HEK293 (cell line): ENCODE data around the gene SENP5.

Source experiments
- CTCF ChIA-PET: fragments of 350-600 bp; formaldehyde crosslinking; extraction: SDS; loops from one replicate; lab custom pipeline; 2021; ENCODE audit warnings: antibody characterized with exemption; lab: Yijun Ruan, JAX
- POLR2A ChIA-PET: fragments of 300-600 bp; formaldehyde crosslinking; extraction: SDS; loops from one replicate; lab custom pipeline; 2020; ENCODE audit warnings: antibody characterized with exemption, inconsistent platforms; lab: Yijun Ruan, JAX
- H3K27ac ChIP-seq: fragments of 200-500 bp; sonication (Bioruptor generic); 2 replicates; pipeline ENCODE4 v1.5.1; 2014; ENCODE audit warnings: low read depth, low read length, control low read depth, inconsistent platforms; ENCODE audit errors: extremely low read depth
- H3K36me3 ChIP-seq, 2 experiments: fragments of 200-500 bp in 1 of 2; sonication (Bioruptor generic) in 1 of 2; 1 replicate in 1 of 2; 2 replicates in 1 of 2; pipeline ENCODE4 v1.5.1; 2014 to 2017; ENCODE audit warnings: inconsistent platforms in 2 of 2, low read length in 2 of 2; ENCODE audit not compliant: control insufficient read depth in 2 of 2, insufficient read depth in 1 of 2
- H3K4me1 ChIP-seq: fragments of 200-500 bp; sonication (Bioruptor generic); 2 replicates; pipeline ENCODE4 v1.5.1; 2014; ENCODE audit warnings: mild to moderate bottlenecking, low read length, inconsistent platforms; ENCODE audit not compliant: control insufficient read depth, insufficient read depth
- H3K4me3 ChIP-seq: 2 replicates; pipeline ENCODE4 v1.5.1; 2011; ENCODE audit warnings: low read depth, mild to moderate bottlenecking, control low read depth, low read length, moderate library complexity
- H3K9me3 ChIP-seq: fragments of 200-500 bp; sonication (Bioruptor generic); 2 replicates; pipeline ENCODE4 v1.5.1; 2014; ENCODE audit warnings: low read depth, low read length, inconsistent platforms; ENCODE audit not compliant: control insufficient read depth, insufficient read depth
- PRDM4 ChIP-seq: fragments of 450-650 bp; formaldehyde crosslinking; IDR thresholded peaks from 2 replicates; pipeline ENCODE4 v1.5.1; 2017; ENCODE audit warnings: missing biosample characterization, missing genetic modification characterization
- SCRT2 ChIP-seq: fragments of 450-650 bp; formaldehyde crosslinking; IDR thresholded peaks from 2 replicates; pipeline ENCODE4 v1.5.1; 2016; ENCODE audit warnings: missing biosample characterization, missing genetic modification characterization
- TCF7L2 ChIP-seq: IDR thresholded peaks from 2 replicates; pipeline ENCODE4 v1.6.1; 2011; ENCODE audit warnings: low read depth, mild to moderate bottlenecking, inconsistent platforms, low read length, moderate library complexity, borderline replicate concordance
- YY2 ChIP-seq: fragments of 450-650 bp; formaldehyde crosslinking; IDR thresholded peaks from 2 replicates; pipeline ENCODE4 v1.5.1; 2016; ENCODE audit warnings: missing biosample characterization, missing genetic modification characterization
- ZBTB11 ChIP-seq: fragments of 450-650 bp; formaldehyde crosslinking; conservative IDR thresholded peaks from 2 replicates; pipeline ENCODE4 v1.5.1; 2016; ENCODE audit warnings: low read depth, missing biosample characterization, missing genetic modification characterization
- ZBTB8A ChIP-seq: fragments of 450-650 bp; formaldehyde crosslinking; IDR thresholded peaks from 2 replicates; pipeline ENCODE4 v1.5.1; 2016; ENCODE audit warnings: missing biosample characterization, missing genetic modification characterization
- ZNF114 ChIP-seq: fragments of 450-650 bp; formaldehyde crosslinking; IDR thresholded peaks from 2 replicates; pipeline ENCODE4 v1.5.0; 2017; ENCODE audit warnings: missing biosample characterization, missing genetic modification characterization
- ZNF132 ChIP-seq: fragments of 450-650 bp; formaldehyde crosslinking; IDR thresholded peaks from 2 replicates; pipeline ENCODE4 v1.5.1; 2017; ENCODE audit warnings: missing biosample characterization, missing genetic modification characterization, borderline replicate concordance
- ZNF133 ChIP-seq: fragments of 450-650 bp; formaldehyde crosslinking; IDR thresholded peaks from 2 replicates; pipeline ENCODE4 v1.5.1; 2016; ENCODE audit warnings: missing biosample characterization, missing genetic modification characterization
- ZNF146 ChIP-seq: fragments of 450-650 bp; formaldehyde crosslinking; IDR thresholded peaks from 2 replicates; pipeline ENCODE4 v1.5.1; 2016; ENCODE audit warnings: missing biosample characterization, missing genetic modification characterization
- ZNF558 ChIP-seq: fragments of 450-650 bp; formaldehyde crosslinking; IDR thresholded peaks from 2 replicates; pipeline ENCODE4 v1.5.1; 2016; ENCODE audit warnings: missing biosample characterization, missing genetic modification characterization
- TF ChIP-seq, protein P1 (sequence below): fragments of 450-650 bp; formaldehyde crosslinking; conservative IDR thresholded peaks from 2 replicates; pipeline ENCODE4 v1.5.1; 2016; ENCODE audit warnings: low read depth, missing biosample characterization, missing genetic modification characterization
- TF ChIP-seq, protein P2 (sequence below): fragments of 450-650 bp; formaldehyde crosslinking; IDR thresholded peaks from 2 replicates; pipeline ENCODE4 v1.5.1; 2016; ENCODE audit warnings: missing biosample characterization, missing genetic modification characterization

The SENP5 gene

GRCh38 chr3:196970547-196971093, 102.9 kb downstream of the SENP5 start:
- Histone ChIP-seq H3K4me3 (no peak overlapping the region), H3K4me1 (no peaks in the 10 kb centered on the region), H3K9me3 (no peaks in the 10 kb centered on the region), H3K36me3 (no peaks in the 10 kb centered on the region), H3K27ac (no peak overlapping the region)
- ChIA-PET CTCF (interaction anchor here (0.6 to 1.3 kb wide), 4 partner anchors 10 to 349 kb away, joined by 3 to 7 read pairs (median 4); no protein-coding TSS in a partner anchor), POLR2A (no interaction called here)
- TF ChIP-seq ZNF114 (tag by site-specific recombination): no peak

DNA sequence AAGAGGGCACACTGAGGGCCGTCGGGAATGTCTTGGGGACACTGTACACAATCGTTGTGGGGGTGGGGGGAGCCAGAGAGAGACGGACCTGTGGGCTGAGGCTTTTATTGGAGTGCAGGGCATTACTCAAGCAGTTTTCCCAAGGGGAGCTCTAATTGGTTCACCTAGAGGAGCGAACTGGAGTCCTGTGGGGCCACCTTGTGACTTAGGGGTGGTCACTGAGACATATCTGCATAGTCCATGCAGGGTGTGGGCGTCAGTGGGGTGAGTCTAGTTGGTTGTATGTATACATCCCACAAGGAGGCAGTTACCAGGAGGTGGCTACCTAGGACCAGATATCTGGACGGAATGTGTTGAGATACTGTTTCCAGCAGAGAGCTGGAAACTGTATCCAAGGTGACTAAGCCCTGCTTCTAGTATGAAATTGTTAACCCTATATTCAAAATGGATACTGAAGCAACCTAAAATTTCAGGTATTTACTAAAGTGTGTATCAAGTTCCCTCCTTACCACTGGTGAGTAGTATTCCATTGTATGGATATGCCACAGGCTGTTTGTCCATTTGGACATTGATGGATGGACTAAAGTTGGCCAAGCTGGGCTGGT, 103.5 kb downstream of the SENP5 start:
- ChIA-PET POLR2A (no interaction called here), CTCF (interaction anchor here (0.6 to 1.3 kb wide), 2 partner anchors 23 to 349 kb away, joined by 3 to 4 read pairs; no protein-coding TSS in a partner anchor)

More for the DNA sequence above, 103.5 kb downstream of the SENP5 start:
- Histone ChIP-seq H3K27ac (no peak overlapping the region), H3K4me3 (no peak overlapping the region), H3K36me3 (no peaks in the 10 kb centered on the region), H3K4me1 (no peaks in the 10 kb centered on the region), H3K9me3 (no peaks in the 10 kb centered on the region)
- TF ChIP-seq ZNF133 (tag by site-specific recombination) (no peak), ZBTB11 (tag by site-specific recombination) (no peak), ZBTB8A (tag by site-specific recombination) (no peak), YY2 (no peak), ZNF558 (tag by site-specific recombination) (0 out of 2 replicates have a peak, but pooled peaks have one; percentile 36), TCF7L2 (no peak), SCRT2 (tag by site-specific recombination) (no peak), ZNF146 (peak; percentile 68), ZNF132 (no peak), PRDM4 (tag by site-specific recombination) (no peak)
- TF ChIP-seq, protein P1, sequence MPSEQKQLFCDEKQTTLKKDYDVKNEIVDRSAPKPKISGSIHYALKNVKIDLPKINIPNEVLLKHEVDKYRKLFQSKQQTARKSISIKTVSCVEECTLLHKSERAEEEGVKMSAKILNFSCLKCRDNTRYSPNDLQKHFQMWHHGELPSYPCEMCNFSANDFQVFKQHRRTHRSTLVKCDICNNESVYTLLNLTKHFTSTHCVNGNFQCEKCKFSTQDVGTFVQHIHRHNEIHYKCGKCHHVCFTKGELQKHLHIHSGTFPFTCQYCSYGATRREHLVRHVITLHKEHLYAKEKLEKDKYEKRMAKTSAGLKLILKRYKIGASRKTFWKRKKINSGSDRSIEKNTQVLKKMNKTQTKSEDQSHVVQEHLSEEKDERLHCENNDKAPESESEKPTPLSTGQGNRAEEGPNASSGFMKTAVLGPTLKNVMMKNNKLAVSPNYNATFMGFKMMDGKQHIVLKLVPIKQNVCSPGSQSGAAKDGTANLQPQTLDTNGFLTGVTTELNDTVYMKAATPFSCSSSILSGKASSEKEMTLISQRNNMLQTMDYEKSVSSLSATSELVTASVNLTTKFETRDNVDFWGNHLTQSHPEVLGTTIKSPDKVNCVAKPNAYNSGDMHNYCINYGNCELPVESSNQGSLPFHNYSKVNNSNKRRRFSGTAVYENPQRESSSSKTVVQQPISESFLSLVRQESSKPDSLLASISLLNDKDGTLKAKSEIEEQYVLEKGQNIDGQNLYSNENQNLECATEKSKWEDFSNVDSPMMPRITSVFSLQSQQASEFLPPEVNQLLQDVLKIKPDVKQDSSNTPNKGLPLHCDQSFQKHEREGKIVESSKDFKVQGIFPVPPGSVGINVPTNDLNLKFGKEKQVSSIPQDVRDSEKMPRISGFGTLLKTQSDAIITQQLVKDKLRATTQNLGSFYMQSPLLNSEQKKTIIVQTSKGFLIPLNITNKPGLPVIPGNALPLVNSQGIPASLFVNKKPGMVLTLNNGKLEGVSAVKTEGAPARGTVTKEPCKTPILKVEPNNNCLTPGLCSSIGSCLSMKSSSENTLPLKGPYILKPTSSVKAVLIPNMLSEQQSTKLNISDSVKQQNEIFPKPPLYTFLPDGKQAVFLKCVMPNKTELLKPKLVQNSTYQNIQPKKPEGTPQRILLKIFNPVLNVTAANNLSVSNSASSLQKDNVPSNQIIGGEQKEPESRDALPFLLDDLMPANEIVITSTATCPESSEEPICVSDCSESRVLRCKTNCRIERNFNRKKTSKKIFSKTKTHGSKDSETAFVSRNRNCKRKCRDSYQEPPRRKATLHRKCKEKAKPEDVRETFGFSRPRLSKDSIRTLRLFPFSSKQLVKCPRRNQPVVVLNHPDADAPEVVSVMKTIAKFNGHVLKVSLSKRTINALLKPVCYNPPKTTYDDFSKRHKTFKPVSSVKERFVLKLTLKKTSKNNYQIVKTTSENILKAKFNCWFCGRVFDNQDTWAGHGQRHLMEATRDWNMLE (tag by site-specific recombination): no peak
- TF ChIP-seq, protein P2, sequence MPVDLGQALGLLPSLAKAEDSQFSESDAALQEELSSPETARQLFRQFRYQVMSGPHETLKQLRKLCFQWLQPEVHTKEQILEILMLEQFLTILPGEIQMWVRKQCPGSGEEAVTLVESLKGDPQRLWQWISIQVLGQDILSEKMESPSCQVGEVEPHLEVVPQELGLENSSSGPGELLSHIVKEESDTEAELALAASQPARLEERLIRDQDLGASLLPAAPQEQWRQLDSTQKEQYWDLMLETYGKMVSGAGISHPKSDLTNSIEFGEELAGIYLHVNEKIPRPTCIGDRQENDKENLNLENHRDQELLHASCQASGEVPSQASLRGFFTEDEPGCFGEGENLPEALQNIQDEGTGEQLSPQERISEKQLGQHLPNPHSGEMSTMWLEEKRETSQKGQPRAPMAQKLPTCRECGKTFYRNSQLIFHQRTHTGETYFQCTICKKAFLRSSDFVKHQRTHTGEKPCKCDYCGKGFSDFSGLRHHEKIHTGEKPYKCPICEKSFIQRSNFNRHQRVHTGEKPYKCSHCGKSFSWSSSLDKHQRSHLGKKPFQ (tag by site-specific recombination): no peak
